ENCODE results near the gene ATP4B.

The ATP4B gene

DNA sequence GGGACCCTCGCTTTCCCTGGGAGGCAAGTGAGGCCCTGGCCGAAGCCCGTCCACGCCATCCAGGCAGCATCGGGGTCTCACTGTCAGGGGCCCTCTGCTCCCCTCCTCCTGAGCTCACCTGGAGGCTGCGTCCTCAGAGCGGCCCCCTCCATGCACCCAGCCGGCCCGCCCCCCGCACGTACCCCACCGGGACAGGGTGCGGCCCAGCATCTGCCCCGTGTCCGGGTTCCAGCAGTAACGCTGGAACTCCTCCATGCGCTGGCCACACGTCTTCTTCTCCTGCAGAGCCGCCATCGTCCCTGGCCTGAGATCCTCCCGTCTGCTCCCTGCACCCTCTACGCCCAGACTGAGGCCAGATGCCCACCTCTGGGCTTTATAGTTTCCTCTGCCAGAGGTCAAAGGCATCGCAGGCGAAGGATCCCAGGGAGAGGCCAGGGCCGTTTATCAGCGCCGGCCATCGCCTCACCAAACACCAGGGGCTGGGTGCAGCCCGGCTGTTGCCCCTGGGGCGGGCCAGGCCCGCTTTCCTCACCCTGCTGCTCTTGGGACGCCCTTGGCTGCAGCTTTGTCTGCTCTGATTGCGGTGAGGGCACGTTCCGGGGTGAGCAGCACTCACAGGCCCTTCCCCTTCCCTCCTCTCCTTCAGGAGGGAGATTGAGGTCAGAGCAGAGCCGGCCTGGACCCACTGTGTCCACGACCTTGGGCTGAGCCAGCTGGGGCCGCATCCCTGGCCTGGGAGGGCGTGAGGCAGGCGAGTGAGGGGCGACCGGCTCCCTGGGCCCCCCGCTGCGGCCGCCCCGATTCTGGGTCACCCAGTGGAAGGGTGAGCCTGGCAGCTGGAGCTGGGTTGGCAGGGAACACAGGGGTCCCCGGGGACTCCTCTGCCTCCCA, at the start of gene ATP4B:
TSS of gene ATP4B (minus strand) at position 348 of the 891 bp plus-strand sequence. CDS start at position 294, 54 bp downstream.
- DNase-seq, result no peak

DNA sequence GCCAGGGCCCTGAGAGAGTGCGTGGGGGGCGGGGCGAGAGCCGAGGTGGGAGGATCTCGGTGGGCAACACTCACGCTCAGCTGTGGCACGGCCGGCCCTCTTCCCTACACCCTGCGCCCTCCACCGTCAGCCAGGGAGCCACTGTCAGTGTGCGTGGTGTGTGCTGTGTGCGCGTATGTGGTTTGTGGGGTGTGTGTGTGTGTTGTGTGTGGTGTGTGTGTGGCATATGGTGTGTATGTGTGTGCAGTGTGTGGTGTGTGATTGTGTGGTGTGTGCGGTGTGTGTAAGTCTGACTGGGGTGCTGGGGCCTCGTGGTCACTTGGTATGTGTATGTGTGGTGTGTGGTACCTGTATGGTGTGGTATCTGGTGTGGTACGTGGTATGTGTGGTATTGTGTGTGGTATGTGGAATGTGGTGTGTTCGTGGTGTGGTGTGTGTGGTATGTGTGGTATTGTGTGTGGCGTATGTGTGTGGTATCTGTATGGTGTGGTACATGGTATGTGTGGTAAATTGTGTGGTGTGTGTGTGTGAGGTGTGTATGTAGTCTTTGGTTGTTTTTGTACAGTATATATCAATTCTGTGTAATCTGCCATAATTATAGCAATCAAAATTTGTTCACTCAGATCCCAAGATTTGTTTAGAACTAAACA, 14.1 kb upstream of the ATP4B start:
- DNase-seq, result no peak

DNA sequence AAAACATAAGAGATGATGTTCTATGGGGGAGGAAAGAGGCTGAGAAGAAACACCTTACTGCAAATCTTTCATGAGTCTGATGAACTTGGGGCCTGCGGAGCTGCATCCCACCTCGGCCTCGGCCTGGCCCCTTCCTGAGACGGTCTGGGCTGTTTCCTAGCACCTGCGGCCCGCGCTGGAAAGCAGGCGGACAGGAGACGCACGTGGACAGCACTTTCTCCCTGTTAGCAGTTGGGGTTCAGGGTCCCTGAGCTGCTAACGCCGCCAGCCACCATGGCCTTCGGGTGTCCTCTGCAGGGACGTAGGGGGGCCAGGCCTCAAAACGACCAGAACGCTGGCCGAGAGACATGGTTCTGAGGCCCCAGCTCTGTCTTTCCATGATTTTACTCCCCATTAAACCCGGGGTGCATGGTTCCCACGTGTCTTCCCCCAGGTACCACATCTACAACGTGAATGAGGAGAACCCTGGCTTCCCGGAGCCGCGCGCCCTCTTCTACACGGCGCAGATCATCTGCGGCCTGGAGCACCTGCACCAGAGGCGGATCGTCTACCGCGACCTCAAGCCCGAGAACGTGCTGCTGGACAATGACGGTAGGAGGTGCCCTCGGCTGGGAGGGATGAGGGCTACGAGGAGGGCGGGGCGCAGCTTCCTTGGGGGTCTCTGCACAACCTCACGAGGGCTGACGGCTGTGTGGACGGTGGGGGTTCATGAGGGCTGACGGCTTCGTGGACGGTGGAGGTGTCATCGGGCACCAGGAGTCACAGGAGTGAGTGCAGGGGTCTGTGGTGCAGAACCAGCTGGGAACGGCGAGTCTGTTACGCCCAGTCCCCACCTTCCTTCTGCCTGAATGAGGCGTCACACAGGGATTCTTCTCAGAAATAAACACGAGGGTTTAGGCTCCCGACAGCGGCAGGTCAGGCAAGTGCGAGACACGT, 13.3 kb upstream of the ATP4B start:
- no peak for DNase-seq

DNA sequence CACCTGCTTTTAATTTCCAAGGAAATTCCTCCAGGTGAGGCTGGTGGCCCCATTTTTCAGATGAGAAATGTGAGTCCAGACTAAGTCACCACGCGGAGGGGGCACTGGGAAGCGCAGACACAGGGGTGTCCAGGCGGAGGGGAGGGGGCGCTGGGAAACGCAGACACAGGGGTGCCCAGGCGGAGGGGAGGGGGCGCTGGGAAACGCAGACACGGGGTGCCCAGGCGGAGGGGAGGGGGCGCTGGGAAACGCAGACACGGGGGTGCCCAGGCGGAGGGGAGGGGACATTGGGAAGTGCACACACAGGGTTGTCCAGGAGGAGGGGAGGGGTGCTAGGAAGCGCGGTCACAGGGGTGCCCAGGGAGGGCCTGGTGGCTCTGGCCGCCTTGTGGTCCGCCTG, 12.5 kb upstream of the ATP4B start:
- no peak for DNase-seq

DNA sequence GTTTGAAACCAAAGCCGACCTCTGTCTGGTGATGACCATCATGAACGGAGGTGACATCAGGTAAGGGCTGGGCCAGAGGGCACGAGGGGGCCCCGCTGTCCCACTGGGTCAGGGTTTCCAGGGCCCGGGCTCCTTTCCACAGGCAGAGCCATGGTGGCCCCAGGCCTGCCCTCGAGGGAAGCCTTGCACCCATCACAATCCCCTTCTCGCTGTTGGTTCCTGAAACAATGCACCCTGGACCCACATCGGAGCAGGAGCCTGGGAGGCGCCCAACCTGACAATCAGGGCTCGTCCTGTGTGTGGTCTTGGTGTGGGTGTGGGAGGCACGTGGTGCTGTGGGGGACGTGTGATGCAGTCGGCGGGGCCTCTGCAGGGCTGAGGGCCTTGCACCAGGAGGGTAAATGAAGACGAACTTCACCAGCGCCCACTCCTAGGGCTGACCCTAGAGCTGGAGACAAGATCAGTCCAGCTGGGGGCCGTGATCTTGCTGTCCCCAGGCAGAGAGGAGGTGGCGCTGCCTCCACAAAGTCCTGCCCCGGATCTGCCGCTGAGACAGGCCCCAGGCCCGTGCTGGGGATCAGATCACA, 11.8 kb upstream of the ATP4B start:
- no peak for DNase-seq

DNA sequence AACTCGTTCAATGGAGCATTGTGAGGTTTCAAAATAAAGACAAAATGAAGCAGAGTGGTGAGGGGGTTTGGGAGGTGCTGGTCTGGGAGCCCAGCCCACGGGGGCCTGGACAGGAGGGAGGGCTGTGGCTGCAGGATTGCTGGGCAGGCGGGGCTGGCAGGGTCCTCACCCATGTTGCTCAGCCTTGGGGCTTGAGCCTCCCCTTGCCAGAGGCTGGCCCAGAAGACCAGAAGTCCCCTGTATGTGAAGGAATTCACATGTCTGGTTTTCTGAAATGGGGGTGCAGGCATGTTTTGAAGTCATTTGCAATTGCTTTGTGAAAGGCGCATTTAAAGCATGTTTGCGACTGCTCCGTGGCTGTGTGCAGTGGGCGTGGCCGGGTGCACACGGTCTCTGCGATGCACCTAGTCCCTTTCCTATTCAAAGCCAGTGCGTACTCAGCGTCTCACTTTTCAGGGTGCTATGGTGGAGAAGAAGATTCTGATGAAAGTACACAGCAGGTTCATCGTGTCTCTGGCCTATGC, 11.3 kb upstream of the ATP4B start:
- DNase-seq, result no peak

DNA sequence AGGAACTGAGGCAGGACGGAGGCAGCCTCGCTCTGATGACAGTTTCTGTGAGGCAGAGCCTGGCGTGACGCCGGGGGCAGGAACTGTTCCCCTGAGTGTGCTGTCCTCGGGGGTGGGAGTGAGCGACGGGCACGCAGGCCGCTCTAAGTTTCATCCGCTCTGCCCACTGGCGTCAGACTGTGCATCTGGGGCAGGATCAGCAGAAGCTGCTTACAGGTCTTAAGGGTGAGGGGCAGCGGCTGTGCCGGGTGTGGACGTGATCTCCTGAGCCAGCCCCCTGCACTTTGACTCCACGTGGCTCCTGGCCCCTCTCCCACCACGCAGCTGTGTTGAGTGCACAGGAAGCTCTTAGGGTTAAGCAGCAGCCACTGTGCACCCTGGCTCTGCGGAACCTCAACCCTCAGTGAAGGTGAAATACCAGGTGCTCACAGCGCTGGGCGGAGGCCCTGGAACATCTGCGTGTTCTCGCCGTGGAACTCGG, 10.5 kb upstream of the ATP4B start:
- no peak for DNase-seq

DNA sequence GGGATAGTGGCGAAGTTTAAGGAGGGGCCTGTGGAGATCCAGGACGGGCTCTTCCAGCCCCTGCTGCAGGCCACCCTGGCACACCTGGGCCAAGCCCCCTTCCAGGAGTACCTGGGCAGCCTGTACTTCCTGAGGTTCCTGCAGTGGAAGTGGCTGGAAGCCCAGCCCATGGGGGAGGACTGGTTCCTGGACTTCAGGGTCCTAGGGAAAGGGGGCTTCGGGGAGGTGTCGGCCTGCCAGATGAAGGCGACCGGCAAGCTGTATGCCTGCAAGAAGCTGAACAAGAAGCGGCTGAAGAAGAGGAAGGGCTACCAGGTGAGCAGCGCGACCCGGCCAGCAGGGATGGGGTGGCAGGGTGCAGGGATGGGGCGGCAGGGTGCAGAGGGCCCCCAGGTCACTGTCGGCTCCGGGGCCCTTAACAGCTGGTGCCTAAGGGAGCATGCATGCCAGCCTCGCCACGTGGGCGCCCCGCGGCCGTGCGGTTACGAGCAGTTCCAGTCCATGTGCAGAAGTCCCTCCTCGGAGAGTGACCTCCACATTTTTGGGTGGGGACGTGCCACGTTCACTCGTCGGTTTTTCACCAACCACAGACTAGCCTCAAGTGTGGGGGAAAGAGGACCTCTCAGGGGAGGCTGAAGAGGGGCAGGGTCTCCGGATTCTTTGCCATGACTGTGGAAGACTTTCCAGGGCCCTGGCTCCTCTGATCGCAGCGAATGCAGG, 9.9 kb upstream of the ATP4B start:
- DNase-seq, result no peak

DNA sequence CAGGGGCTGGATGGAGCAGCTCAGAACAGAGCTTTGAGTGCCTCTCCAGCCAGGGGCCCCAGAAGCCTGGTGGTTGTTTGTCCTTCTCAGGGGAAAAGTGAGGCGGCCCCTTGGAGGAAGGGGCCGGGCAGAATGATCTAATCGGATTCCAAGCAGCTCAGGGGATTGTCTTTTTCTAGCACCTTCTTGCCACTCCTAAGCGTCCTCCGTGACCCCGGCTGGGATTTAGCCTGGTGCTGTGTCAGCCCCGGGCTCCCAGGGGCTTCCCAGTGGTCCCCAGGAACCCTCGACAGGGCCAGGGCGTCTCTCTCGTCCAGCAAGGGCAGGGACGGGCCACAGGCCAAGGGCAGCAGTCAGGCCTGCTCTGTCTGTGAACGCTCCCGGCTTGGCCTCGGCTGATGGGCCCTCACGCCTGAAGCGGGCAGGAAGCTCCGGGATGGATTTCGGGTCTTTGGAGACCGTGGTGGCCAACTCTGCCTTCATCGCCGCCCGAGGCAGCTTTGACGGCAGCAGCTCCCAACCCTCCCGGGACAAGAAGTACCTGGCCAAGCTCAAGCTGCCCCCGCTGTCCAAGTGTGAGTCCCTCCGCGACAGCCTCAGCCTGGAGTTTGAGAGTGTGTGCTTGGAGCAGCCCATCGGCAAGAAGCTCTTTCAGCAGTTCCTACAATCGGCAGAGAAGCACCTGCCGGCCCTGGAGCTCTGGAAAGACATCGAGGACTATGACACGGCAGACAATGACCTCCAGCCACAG, 9.1 kb upstream of the ATP4B start, which contains the start of gene GRK1:
TSS of gene GRK1 (plus strand) at position 269 of the 751 bp plus-strand sequence. CDS start at position 437, 168 bp downstream.
- no peak for DNase-seq

DNA sequence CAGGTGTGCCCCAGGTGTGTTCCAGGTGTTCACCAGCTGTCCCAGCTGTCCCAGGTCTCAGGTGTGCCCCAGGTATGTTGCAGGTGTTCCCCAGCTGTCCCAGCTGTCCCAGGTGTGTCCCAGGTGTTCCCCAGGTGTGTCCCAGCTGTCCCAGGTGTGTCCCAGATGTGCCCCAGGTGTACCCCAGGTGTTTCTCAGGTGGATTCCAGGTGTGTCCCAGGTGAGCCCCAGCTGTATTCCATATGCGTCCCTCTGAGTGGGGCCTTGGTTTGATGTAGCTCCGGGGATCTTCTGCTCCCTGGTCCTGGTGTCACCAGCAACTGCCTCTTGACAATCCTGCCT, 8.3 kb upstream of the ATP4B start:
- no peak for DNase-seq

DNA sequence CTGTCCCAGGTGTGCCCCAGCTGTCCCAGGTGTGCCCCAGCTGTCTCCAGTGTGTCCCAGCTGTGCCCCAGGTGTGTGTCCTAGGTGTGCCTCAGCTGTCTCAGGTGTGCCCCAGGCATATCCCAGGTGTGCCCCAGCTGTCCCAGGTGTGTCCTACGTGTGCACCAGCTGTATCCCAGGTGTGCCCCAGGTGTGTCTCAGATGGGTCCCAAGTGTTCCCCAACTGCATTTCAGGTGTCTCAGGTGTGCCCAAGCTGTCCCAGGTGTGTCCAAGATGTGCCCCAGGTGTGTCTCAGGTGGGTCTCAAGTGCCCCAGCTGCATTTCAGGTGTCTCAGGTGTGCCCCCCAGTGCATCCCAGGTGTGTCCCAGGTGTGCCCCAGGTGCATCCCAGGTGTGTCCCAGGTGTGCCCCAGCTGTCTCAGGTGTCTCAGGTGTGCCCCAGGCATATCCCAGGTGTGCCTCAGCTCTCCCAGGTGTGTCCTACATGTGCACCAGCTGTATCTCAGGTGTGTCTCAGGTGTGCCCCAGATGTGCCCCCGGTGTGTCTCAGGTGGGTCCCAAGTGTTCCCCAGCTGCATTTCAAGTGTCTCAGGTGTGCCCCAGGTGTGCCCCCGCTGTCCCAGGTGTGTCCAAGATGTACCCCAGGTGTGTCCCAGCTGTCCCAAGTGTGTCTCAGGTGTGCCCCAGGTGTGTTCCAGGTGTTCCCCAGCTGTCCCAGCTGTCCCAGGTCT, 7.8 kb upstream of the ATP4B start:
- DNase-seq, result no peak

DNA sequence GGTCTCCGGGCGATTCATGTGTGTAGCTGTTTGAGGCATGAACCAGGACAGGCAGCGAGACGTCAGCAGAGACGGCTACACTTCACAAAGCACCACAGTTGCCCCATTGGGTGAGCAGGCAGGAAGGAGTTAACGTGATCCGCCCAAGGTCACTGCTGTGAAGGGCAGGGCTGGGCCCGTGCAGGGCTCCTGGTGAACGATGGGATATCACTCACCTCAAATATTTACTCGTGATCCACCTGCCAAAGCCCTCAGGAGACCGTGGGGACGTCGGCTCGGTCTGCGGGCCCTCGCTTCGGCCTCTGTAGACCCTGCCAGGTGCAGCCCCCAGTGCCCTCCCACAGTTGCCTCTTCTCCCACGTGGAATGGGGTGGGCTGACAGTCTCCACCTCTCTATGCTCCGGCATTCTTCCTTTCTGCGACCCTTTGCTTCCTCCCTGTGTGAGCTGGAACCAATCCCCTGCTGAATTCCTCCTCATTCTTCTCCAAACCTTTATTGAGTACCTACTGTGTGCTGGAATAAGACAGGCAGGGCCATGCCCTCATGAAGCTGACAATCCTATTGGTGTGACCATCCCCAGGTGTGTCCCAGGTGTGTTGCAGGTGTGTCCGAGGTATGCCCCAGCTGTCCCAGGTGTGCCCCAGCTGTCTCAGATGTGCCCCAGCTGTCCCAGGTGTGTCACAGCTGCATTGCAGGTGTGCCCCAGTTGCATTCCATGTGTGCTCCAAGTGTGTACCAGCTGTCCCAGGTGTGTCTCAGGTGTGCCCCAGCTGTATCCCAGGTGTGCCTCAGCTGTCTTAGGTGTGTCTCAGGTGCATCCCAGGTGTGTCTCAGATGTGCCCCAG, 7.0 kb upstream of the ATP4B start:
- DNase-seq, result no peak

DNA sequence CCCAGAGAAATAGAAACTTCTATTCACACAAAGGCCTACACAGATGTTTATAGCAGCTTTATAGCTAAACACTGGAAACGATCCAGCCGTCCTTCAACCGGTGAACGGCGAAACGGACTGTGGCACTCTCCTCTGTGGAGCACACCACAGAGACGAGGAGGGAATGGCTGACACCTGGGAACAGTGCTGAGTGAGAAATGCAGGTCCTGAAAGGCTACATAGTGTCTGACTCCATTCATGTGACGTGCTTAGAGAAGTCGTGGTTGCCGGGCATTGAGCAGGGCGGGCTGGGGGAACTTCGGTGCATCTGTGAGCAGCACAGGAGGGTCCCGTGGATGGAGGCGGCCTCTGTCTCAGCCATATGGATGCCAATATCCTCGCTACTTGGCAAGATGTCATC, 5.9 kb upstream of the ATP4B start:
- DNase-seq, result no peak

DNA sequence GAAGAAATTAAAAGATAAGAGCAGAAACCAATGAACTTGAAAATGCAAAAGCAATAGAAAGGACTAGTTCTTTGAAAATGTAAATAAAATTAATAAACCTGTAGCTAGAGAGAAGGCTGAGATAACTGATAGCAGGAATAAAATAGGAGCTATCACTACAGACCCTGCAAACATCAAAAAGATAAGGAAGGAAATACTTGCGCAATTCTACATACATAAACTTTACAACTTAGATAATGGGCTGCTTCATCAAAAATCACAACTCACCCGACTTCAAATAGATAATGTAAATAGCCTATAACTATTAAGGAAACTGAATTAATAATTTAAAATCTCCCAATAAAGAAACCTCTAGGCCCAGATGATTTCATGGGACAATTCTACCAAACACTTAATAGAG, 3.5 kb upstream of the ATP4B start:
- no peak for DNase-seq

DNA sequence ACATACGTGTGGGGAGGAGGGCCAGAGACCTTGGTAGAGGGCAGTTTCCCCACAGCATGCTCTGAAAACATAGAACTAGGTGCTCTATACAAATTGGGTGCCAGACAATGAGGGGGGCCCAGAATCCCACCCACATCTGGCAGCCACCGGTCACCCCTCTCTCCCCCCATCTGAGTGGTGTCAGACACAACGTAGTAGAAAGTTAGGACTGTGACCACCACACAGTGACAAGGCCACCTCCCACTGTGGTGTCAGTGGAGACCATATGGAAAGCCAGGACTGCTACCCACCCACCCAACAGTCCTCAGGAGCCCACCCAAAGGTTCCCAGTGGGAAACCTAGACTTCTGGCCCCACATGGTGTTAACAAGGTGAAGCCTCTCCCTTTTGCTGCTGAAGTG, 2.1 kb upstream of the ATP4B start:
- no peak for DNase-seq

DNA sequence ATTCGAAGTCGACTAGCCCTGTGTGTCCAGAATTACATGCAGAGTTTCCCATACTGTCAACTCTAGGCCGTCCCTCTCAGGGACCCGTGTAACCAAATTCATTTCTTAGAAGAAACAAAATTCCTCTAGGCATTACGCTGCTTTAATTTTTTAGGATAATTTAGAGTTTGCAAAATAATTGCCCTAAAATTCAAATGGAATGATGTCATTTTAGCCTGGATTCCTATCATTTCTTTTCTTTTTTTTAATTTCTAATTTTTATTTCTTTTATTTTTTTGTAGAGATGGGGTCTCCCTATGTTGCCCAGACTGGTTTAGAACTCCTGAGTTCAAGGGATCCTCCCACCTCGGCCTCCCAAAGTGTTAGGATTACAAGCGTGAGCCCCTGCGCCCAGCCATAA, 1.3 kb upstream of the ATP4B start:
- no peak for DNase-seq

DNA sequence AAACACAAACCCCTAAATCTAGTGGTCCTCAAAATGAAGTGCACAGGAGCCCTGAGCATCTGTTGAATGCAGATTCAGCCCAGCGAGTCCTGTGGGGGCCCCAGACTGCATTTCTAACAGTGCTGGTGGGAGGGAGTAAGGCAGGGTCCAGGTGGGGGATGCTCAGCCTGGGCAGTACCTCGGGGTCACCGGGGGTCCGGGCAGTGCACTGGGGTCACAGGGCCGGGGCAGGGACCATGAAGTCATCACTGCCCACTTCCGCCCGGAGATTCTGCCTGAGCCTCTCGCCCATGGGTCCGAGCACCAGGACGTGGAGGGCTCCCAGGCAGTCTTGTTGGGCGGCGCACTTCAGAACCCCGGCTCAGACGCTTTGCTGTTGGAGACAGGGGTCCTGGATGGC, 838 bp upstream of the ATP4B start:
- DNase-seq, result no peak

DNA sequence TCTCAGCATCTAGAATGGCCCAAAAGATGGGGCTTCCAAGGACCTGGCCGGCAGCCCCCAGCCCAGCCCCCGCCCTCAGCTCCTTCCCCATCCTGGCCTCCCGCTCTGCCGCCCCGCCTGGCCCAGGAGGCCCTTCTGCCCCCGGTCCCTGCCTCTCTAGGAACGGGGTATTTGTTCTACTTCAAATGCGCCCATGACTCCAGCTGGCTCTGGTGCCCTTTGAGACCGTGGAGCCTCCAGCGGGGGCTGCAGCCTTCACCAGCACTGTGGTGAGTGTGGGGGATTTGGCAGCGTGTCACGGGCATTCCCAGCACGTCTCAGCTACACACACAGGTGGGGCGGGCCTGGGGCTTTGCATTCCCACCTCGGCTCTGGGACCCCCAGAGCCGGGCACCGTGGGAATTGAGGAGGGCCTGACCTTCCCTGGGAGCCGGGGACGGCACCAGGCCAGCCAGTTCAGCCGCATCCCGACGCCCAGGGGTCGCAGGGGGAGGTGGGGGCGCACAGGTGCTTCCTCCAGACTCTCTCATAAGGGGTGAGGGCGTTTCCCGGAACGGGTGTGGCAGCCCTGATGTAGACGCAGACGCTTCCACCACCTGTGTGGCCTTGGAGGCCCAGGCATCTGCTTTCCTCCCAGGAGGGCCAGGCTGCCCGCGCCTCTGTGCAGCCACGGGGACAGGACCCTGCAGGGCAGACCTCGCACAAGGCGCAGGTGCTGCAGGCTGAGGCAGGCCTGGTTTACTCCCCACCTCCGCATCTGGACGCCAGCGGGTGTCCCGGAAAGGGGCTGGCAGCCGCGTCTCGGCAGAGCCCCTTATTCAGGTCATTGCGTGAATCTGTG, 947 bp downstream of the ATP4B start:
- no peak for DNase-seq

Measured in GF-D8 (cell line).